RKO (cell line): ENCODE measurements around the gene HBZ.
"Not testable (repeated sequence)": the region's sequence is repeated elsewhere in the genome, so short reads cannot be mapped to it uniquely, and the experiment has no call there.

Experiments
- DNase-seq: peaks from one replicate; pipeline ENCODE4 v3.0.0-alpha.2; 2016; ENCODE audit warnings: low spot score

Gene HBZ

GRCh38 chr16:165539-166374 lies 13.3 kb downstream of the HBZ start, which contains the start of gene HBM:
Gene HBM (plus strand): TSS chr16:165978. CDS start chr16:165998, 20 bp downstream.
- DNase-seq = no peak

GRCh38 chr16:166375-167121 lies 14.1 kb downstream of the HBZ start:
- DNase-seq = no peak

DNA sequence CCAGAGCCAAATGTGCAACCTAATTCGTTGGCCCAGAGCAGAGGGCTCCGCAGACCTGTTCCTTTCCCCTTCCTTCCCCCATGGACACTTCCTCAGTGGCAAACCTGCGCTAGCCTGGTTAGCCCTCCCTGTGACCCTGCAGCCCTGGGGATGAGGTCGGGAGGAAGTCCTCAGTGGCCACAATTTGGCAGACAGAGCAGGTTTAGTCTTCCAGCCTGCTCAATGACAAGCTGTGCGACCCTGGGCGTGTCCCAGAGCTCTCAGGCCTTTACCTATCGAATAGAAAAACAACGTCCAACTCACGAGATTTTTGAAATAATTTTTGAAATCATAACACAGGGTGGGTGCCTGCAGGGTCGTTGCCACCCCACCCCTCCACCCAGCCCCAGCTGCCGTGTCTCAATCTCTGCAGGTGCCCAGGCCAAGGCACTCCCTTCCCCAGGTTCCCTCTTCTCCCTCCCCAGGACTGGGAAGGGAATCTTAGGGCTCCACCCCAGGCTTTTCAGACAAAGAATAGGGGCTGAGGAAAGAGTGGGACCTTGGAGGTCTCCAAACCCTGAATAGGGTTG lies 14.8 kb downstream of the HBZ start:
- DNase-seq = no peak

DNA sequence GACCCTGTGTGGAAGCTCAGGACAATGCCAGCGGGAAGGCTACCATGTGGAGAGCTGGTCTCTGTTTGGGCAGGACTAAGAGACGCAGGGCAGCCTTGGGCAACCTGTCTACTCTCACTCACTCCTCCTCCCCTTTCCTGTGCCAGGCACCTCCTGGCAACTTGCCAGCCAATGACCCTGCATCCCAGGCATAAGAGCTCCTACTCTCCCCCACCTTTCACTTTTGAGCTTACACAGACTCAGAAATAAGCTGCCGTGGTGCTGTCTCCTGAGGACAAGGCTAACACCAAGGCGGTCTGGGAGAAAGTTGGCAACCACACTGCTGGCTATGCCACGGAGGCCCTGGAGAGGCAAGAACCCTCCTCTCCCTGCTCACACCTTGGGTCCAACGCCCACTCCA lies 16.0 kb downstream of the HBZ start:
- DNase-seq = no peak

- no peak for DNase-seq
These were observed 16.6 kb downstream of the HBZ start for GRCh38 chr16:169014-169413.

- peak; percentile 48 for DNase-seq
These were observed 17.7 kb downstream of the HBZ start for GRCh38 chr16:170088-170507.

- DNase-seq = no peak
These were observed 18.3 kb downstream of the HBZ start for GRCh38 chr16:170788-171187.

GRCh38 chr16:172374-172941 lies 20.0 kb downstream of the HBZ start, which contains the start of gene HBA2:
Gene HBA2 (plus strand): TSS chr16:172876. CDS start chr16:172913, 37 bp downstream.
- not testable (repeated sequence) for DNase-seq

DNA sequence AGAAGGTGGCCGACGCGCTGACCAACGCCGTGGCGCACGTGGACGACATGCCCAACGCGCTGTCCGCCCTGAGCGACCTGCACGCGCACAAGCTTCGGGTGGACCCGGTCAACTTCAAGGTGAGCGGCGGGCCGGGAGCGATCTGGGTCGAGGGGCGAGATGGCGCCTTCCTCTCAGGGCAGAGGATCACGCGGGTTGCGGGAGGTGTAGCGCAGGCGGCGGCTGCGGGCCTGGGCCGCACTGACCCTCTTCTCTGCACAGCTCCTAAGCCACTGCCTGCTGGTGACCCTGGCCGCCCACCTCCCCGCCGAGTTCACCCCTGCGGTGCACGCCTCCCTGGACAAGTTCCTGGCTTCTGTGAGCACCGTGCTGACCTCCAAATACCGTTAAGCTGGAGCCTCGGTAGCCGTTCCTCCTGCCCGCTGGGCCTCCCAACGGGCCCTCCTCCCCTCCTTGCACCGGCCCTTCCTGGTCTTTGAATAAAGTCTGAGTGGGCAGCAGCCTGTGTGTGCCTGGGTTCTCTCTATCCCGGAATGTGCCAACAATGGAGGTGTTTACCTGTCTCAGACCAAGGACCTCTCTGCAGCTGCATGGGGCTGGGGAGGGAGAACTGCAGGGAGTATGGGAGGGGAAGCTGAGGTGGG lies 20.9 kb downstream of the HBZ start:
- DNase-seq = not testable (repeated sequence)

- DNase-seq = peak; percentile 27
These were observed 21.7 kb downstream of the HBZ start for GRCh38 chr16:173928-174769.

- DNase-seq = no peak
These were observed 22.8 kb downstream of the HBZ start for GRCh38 chr16:175011-175949.

DNA sequence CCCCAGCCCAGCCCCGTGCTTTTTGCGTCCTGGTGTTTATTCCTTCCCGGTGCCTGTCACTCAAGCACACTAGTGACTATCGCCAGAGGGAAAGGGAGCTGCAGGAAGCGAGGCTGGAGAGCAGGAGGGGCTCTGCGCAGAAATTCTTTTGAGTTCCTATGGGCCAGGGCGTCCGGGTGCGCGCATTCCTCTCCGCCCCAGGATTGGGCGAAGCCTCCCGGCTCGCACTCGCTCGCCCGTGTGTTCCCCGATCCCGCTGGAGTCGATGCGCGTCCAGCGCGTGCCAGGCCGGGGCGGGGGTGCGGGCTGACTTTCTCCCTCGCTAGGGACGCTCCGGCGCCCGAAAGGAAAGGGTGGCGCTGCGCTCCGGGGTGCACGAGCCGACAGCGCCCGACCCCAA lies 23.6 kb downstream of the HBZ start:
- DNase-seq = not testable (repeated sequence)

- not testable (repeated sequence) for DNase-seq
These were observed 24.3 kb downstream of the HBZ start, which contains the start of gene HBA1 for GRCh38 chr16:176477-177382. Gene HBA1 (plus strand): TSS chr16:176680. CDS start chr16:176717, 37 bp downstream.

DNA sequence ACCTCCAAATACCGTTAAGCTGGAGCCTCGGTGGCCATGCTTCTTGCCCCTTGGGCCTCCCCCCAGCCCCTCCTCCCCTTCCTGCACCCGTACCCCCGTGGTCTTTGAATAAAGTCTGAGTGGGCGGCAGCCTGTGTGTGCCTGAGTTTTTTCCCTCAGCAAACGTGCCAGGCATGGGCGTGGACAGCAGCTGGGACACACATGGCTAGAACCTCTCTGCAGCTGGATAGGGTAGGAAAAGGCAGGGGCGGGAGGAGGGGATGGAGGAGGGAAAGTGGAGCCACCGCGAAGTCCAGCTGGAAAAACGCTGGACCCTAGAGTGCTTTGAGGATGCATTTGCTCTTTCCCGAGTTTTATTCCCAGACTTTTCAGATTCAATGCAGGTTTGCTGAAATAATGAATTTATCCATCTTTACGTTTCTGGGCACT lies 25.0 kb downstream of the HBZ start:
- peak; percentile 96 for DNase-seq

- DNase-seq = no peak
These were observed 25.7 kb downstream of the HBZ start for GRCh38 chr16:177981-178667.

DNA sequence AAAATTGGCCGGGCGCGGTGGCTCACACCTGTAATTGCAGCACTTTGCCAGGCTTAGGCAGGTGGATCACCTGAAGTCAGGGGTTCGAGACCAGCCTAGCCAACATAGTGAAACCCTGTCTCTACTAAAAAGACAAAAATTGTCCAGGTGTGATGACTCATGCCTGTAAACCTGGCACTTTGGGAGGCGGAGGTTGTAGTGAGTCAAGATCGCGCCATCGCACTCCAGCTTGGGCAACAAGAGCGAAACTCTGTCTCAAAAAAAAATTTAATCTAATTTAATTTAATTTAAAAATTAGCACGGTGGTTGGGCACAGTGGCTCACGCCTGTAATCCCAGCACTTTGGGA lies 26.2 kb downstream of the HBZ start:
- no peak for DNase-seq

GRCh38 chr16:179211-180092 lies 27.0 kb downstream of the HBZ start:
- DNase-seq = no peak
